Left forelimb (tissue), 1 donor: ENCODE data around the gene EEA1.
"Not testable (repeated sequence)": the region's sequence is repeated elsewhere in the genome, so short reads cannot be mapped to it uniquely, and the experiment has no call there.

Experiments
- DNase-seq: peaks from one replicate; pipeline ENCODE4 v3.0.0-alpha.2; 2018; ENCODE audit warnings: low spot score

The EEA1 gene

GRCh38 chr12:92802906-92803305 is 126.2 kb downstream of the EEA1 start:
- no peak for DNase-seq

- DNase-seq = no peak
Measured at GRCh38 chr12:92796650-92797049, 132.4 kb downstream of the EEA1 start.

DNA sequence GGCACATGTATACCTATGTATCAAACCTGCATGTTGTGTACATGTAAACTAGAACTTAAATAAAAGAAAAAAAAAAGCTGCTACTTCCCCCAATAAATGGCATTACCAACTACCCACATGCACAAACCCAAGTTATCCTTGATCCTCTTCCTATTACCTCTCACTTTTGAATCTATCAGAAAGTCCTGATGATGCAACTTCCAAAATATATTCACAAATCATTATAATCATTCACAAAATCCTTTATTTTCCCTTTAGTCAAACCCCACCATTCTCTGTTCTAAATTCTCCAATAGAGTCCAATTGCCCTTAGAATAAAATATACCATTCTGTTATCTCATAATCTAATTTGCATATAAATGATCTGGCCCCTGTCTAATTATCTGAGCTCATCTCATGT is 134.3 kb downstream of the EEA1 start:
- no peak for DNase-seq

GRCh38 chr12:92794356-92794755 is 134.7 kb downstream of the EEA1 start:
- DNase-seq = not testable (repeated sequence)

DNA sequence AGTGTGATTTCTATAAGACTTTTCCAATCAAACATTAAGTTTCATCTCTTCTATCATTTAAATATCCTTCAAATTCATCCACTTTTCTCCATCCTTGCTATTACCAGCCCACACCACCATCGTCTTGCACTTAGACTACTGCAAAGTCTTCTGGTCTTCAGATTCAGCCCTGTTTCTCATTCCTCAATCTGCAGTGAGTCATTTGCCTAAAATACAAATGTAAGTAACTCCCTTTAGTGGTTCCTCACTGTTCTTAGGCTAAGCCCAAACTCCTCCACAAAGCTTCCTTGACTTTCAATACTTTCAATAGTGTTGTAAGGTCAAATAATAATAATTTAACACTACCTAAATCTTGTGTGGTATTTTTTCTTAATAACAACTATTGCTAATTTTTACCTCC is 143.1 kb downstream of the EEA1 start:
- DNase-seq = no peak

DNA sequence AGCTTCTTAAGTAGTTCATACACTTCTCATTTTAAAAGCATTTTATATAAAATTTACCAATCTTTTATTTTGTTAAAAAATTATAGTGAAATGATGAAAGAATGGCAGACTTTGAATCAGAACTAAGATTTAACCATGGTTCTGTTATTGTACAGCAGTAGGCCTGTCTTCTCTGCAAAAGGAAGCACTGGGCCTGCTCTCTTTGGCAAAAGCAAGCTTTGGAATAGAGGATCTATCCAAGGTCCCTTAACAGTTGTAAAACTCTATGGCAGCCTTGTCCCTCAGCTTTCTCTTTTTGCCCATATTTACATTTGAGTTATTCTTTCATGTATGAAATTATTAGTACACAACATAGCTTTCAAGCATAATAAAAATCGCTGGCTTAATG is 143.5 kb downstream of the EEA1 start:
- DNase-seq = no peak

- DNase-seq = no peak
Measured at GRCh38 chr12:92784797-92785562, 144.1 kb downstream of the EEA1 start.

GRCh38 chr12:92784356-92784755 is 144.7 kb downstream of the EEA1 start:
- DNase-seq = no peak

DNA sequence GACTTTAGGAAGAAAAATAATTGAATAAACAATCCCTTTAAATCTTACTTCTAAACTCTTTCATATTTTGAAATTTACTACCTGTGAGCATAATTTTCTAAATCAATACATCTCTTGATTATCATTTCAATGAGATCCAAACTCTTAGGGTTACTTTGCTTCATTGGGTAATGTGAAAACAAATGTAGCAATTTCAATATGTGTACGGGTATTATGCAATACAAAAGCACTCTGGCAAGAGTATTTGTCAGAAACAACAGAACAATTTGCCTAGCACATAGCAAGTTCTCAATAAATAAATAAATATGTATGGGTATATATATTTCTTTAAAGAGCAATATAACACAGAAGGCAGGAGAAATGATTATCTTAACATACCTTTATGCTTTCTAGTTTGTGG is 149.2 kb downstream of the EEA1 start:
- no peak for DNase-seq

- DNase-seq = no peak
Measured at GRCh38 chr12:92778525-92778924, 150.6 kb downstream of the EEA1 start.

DNA sequence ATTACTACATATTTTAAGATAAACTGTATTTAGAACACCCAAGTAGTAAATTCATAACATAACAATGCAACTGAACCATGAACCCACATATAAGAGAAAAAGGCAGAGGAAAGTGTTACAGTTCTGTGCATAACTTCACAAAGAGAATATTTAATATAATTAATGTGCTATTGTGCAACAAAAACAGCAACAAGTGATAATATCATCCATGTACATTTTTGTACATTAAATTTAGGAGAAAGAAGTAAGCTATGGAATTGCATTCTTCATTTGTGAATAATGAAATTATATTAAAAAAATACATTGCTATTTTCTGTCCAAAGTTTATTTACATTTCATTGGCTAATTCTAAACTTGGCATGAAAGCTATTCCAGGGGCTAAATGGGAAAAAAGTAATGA is 153.7 kb downstream of the EEA1 start:
- DNase-seq = no peak

DNA sequence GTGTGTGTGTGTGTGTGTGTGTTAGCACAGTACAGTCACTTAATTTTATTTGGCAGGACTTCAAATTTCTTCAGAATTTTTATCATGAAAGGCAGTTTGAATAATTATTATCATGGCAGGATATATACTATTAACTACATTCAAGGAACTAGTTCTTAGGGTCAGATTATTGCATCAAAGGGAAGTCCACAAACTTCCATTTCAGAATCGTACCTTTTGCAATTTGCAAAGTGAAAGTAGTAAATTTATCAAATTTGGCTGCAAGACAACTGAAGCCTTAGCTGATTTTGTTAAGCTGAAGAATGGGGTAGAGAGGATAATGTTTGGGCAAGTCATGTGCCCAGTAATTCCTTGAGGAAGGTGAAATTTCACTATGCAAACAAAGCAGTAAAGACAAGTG is 158.1 kb downstream of the EEA1 start:
- DNase-seq = no peak

DNA sequence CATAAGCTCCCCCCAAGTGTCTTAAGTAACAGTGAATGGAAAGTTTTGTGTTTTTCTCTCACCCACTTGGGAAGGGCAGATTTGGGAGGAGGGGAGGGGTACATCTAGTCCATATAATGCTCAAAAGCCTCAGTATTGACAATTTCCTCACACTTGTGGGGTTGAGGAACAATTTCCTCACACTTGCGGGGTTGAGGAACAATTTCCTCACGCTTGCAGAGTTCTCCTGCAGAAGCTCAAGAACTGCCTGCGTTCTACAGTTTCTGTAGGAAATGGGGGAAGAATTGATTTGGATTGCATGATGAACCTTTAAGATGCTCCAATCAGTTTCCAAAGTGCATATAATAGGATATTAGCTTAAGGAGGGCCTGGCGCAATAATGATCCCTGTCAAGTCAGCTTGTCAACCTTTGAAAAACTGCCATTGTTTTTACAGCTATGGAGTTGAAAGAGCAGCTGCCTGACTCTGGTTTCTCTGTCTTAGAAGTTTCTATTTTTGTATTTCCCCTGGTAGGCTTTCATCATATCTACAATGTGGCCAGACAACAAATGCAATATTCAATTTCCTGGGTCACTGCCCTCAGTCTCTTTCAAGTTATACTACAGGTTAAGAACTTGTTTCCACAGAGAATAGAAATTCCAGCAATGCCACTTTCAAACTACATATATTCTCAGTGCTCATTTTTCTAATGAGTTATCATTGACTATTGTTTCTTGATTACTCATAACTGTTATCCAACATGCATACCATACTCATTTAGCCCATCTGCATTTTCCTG is 159.8 kb downstream of the EEA1 start:
- no peak for DNase-seq

DNA sequence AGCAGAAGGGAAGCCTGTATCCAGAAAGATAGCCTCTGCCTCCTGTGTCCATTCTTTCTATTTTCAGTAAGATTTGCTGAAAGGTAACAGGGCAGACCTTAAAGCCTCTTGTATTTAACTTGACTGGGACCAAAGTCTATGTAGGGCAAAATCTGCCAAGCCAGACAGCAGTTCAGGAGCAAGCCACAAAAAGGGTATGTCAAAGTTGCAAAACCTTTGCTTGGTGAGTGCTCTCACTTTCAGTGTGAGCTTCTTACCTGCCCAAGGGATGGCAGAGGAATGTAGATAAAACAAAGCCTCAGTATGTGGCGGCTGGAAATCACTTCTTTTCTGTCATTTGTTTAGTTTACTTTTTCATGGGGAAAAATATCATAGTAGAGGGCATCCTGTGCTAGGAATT is 163.2 kb downstream of the EEA1 start:
- DNase-seq = no peak

DNA sequence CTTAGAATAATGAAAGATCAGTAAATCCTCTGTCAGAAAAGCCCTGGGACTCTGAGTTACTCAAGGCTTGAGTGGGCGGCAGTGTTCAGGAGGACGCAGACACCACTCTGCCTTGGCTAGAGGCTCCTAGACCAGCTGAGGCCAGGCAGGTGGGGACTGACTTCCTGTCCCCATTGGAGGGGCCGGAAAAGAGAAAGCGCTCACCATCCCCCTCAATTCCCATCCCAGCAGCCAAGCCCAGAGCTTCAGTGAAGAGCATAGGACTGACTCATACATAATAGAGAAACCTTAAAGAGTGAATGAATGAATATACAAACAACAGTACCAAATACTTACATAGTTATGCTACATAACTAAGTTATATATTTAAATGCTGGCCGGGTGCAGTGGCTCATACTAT is 164.3 kb downstream of the EEA1 start:
- DNase-seq = no peak

DNA sequence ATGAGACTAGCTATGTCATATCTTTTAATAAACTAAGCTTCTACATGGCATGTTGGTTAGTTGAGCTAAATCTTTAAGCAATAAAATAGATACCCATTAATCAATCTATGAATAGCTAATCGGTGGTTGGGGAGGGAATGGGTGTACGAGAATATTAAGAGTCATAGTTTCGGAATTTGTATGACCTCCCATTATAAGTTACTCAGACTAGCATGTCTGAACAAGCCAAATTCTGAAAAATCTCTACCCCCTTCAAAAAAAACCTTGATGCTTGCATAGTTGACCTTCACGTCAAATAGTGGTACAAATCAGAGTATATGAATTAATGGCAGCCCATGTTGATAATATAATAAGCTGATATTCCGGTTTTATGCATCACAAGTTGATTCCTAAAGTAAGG is 166.3 kb downstream of the EEA1 start:
- DNase-seq = no peak

GRCh38 chr12:92759634-92760268 is 169.3 kb downstream of the EEA1 start:
- DNase-seq = no peak

- no peak for DNase-seq
Measured at GRCh38 chr12:92757597-92758121, 171.4 kb downstream of the EEA1 start.

- no peak for DNase-seq
Measured at GRCh38 chr12:92756898-92757596, 172.0 kb downstream of the EEA1 start.

- no peak for DNase-seq
Measured at GRCh38 chr12:92753976-92754885, 174.9 kb downstream of the EEA1 start.

GRCh38 chr12:92749691-92750090 is 179.4 kb downstream of the EEA1 start:
- DNase-seq = not testable (repeated sequence)
